ENCODE results near the gene TENM4. TPM values are rescaled to one million over a fixed set of nuclear protein-coding genes. Genes with fewer than 3 reads are reported as not detected.
"Not testable (repeated sequence)": the region's sequence is repeated elsewhere in the genome, so short reads cannot be mapped to it uniquely, and the experiment has no call there.

The TENM4 gene
- total and polyA plus RNA-seq, 10 of the 15 experiments (the other 5 are each of a cell fraction or from before 2014, with no cell fraction given) = 0.03 to 0.12 (median 0.06) TPM; not detected in 7

DNA sequence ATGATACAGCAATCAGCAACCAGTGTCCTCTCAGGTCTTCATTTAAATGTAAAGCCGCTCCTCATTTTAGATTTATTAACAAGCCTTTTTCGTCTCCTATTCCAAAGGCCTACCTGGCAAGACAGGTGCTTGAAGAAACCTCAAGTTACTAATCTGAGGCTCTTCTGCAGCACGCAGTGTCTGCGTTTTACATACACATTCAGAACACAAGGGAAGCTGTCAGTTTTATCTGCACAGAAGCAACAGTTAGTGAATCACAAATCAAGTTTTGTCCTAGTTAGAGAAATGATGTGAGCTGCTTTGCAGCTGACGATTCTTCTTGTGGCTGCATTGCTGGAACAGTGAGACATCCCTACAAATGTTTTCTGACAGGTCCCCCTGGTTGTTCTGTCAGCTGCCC is 557.3 kb downstream of the TENM4 start:
- H4K20me1 ChIP-seq (ENCODE audit: control insufficient read depth, insufficient read depth) = no peaks in the 10 kb centered on the region
- FAIRE-seq (no peak), ATAC-seq (no peak), DNase-seq (ENCODE audit: low read depth, low spot score) (no peak)
- H3K9me3 ChIP-seq (replicated peaks; ENCODE audit: control insufficient read depth, insufficient read depth, low read length) = no peaks in the 10 kb centered on the region; the same call in 2 of the 3 replicates
- ChIA-PET SMC1A (ENCODE audit: uncharacterized antibody, unreplicated experiment) (no interaction called here), RAD21 (ENCODE audit: unreplicated experiment) (no interaction called here), CTCF (no interaction called here), POLR2A (no interaction called here)
- WGBS (ENCODE audit: insufficient coverage, insufficient replicate concordance, low lambda C conversion rate, missing lambda C conversion rate) = 27% methylated on average over 5 of the region's 5 CpGs
- H3K4me3 ChIP-seq = no peak overlapping the region
- BruUV-seq (replicated peaks) = no TSS peak
- no peak for TF ChIP-seq CREM (IDR thresholded peaks at IDR 0.05; ENCODE audit: low read depth)
- no peak for TF ChIP-seq LARP7 (IDR thresholded peaks at IDR 0.05)
- TF ChIP-seq ZBTB40 (IDR thresholded peaks at IDR 0.05; ENCODE audit: borderline replicate concordance) = no peak
- TF ChIP-seq, protein P1, sequence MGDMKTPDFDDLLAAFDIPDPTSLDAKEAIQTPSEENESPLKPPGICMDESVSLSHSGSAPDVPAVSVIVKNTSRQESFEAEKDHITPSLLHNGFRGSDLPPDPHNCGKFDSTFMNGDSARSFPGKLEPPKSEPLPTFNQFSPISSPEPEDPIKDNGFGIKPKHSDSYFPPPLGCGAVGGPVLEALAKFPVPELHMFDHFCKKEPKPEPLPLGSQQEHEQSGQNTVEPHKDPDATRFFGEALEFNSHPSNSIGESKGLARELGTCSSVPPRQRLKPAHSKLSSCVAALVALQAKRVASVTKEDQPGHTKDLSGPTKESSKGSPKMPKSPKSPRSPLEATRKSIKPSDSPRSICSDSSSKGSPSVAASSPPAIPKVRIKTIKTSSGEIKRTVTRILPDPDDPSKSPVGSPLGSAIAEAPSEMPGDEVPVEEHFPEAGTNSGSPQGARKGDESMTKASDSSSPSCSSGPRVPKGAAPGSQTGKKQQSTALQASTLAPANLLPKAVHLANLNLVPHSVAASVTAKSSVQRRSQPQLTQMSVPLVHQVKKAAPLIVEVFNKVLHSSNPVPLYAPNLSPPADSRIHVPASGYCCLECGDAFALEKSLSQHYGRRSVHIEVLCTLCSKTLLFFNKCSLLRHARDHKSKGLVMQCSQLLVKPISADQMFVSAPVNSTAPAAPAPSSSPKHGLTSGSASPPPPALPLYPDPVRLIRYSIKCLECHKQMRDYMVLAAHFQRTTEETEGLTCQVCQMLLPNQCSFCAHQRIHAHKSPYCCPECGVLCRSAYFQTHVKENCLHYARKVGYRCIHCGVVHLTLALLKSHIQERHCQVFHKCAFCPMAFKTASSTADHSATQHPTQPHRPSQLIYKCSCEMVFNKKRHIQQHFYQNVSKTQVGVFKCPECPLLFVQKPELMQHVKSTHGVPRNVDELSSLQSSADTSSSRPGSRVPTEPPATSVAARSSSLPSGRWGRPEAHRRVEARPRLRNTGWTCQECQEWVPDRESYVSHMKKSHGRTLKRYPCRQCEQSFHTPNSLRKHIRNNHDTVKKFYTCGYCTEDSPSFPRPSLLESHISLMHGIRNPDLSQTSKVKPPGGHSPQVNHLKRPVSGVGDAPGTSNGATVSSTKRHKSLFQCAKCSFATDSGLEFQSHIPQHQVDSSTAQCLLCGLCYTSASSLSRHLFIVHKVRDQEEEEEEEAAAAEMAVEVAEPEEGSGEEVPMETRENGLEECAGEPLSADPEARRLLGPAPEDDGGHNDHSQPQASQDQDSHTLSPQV (IDR thresholded peaks at IDR 0.05) = no peak
- no peak for TF ChIP-seq NR2F1 (conservative IDR thresholded peaks at IDR 0.05)
- H3K9ac ChIP-seq (ENCODE audit: control insufficient read depth, insufficient read depth, low read length) = no peak overlapping the region
- no peak overlapping the region for H2AFZ ChIP-seq (ENCODE audit: control insufficient read depth, low read depth, low read length)
- no peaks in the 10 kb centered on the region for H3K36me3 ChIP-seq (ENCODE audit: control insufficient read depth in 2 of 2, insufficient read depth in 2 of 2, low read length in 1 of 2)
- H3K79me2 ChIP-seq (ENCODE audit: control insufficient read depth, insufficient read depth, low read length) = no peaks in the 10 kb centered on the region
- H3K27ac ChIP-seq (ENCODE audit: control insufficient read depth, insufficient read depth) = no peak overlapping the region
- no peak overlapping the region for H3K4me2 ChIP-seq (ENCODE audit: control insufficient read depth, insufficient read depth)
- H3K4me1 ChIP-seq (ENCODE audit: control insufficient read depth, insufficient read depth, low read length) = no peaks in the 10 kb centered on the region
- no peaks in the 10 kb centered on the region; a peak in 1 of 4 replicates for H3K27me3 ChIP-seq (replicated peaks in 1 of 2; ENCODE audit: control insufficient read depth in 2 of 2, insufficient read depth in 2 of 2, low read length in 1 of 2)
- intact Hi-C loops (cut with micrococcal nuclease; ENCODE audit: unreplicated experiment) (no loop called here), in situ Hi-C loops (cut with MboI) (no loop called here)

DNA sequence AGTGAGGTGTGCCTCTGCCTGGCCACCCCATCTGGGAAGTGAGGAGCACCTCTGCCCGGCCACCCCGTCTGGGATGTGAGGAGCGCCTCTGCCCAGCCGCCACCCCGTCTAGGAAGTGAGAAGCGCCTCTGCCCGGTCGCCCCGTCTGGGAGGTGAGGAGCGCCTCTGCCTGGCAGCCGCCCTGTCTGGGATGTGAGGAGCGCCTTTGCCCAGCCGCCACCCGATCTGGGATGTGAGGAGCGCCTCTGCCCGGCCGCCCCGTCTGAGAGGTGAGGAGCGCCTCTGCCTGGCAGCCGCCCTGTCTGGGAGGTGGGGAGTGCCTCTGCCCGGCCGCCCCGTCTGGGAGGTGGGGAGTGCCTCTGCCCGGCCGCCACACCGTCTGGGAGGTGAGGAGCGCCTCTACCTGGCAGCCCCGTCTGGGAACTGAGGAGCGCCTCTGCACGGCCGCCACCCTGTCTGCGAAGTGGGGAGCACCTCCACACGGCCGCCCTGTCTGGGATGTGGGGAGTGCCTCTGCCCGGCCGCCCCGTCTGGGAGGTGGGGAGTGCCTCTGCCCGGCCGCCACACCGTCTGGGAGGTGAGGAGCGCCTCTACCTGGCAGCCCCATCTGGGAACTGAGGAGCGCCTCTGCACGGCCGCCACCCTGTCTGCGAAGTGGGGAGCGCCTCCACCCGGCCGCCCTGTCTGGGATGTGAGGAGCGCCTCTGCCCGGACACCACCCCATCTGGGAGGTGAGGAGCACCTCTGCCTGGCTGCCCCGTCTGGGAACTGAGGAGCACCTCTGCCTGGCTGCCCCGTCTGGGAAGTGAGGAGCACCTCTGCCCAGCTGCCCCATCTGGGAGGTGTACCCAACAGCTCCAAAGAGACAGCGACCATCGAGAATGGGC is 561.5 kb downstream of the TENM4 start:
- H3K4me1 ChIP-seq (ENCODE audit: control insufficient read depth, insufficient read depth, low read length); H3K4me3 ChIP-seq; BruUV-seq (replicated peaks); DNase-seq (ENCODE audit: low read depth, low spot score); H3K36me3 ChIP-seq (ENCODE audit: control insufficient read depth in 2 of 2, insufficient read depth in 2 of 2, low read length in 1 of 2); H3K9me3 ChIP-seq (replicated peaks; ENCODE audit: control insufficient read depth, insufficient read depth, low read length); in situ Hi-C loops (cut with MboI); intact Hi-C loops (cut with micrococcal nuclease; ENCODE audit: unreplicated experiment); SMC1A ChIA-PET (ENCODE audit: uncharacterized antibody, unreplicated experiment); H3K4me2 ChIP-seq (ENCODE audit: control insufficient read depth, insufficient read depth); H3K27ac ChIP-seq (ENCODE audit: control insufficient read depth, insufficient read depth); ATAC-seq; H4K20me1 ChIP-seq (ENCODE audit: control insufficient read depth, insufficient read depth); RAD21 ChIA-PET (ENCODE audit: unreplicated experiment); H3K27me3 ChIP-seq (replicated peaks in 1 of 2; ENCODE audit: control insufficient read depth in 2 of 2, insufficient read depth in 2 of 2, low read length in 1 of 2); H3K79me2 ChIP-seq (ENCODE audit: control insufficient read depth, insufficient read depth, low read length); CTCF ChIA-PET; FAIRE-seq; H3K9ac ChIP-seq (ENCODE audit: control insufficient read depth, insufficient read depth, low read length); POLR2A ChIA-PET; H2AFZ ChIP-seq (ENCODE audit: control insufficient read depth, low read depth, low read length): not testable (repeated sequence)
- 72% methylated on average over 49 of the region's 54 CpGs for WGBS (ENCODE audit: insufficient coverage, insufficient replicate concordance, low lambda C conversion rate, missing lambda C conversion rate)
